Renal pelvis (tissue), 4 donors: ENCODE data around the gene ATP8A2. TPM values are rescaled to one million over a fixed set of nuclear protein-coding genes. Genes with fewer than 3 reads are reported as not detected.
A peak's percentile ranks its signal among the peaks of the same experiment; 100 is the strongest.
"Not testable (repeated sequence)": the region's sequence is repeated elsewhere in the genome, so short reads cannot be mapped to it uniquely, and the experiment has no call there.

ENCODE experiments used
- DNase-seq: peaks from one replicate; pipeline ENCODE4 v3.0.0-alpha.2; 2013
- polyA plus RNA-seq, 3 donors: library from polyadenylated mRNA; unstranded; fragments of 120-200 nt; gene quantifications; one replicate each; pipeline ENCODE4 v1.2.1, GENCODE V29; 2013; ENCODE audit not compliant: insufficient read length in 3 of 3

Gene ATP8A2
- polyA plus RNA-seq, 3 donors: 4.8 to 5.4 (median 5.1) TPM

DNA sequence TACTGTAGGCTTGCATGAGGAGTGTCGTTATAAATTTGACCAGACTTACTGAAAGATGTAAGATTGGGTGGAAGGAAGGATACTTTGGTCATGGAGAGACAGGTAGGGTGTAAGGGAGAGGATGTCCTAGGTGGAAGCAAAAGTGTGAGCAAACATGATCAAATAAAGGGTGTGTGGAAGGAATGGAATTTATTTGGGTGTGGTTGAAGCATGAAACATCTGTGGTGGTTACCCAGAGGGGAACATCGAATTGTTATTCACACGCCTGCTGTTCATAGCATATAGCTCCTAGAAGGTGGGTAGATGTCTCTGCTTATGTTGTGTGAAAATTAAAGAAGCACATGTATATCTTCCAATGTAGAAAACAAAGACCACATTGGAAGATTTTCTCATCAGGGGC is 157.7 kb downstream of the ATP8A2 start:
- DNase-seq: no peak

DNA sequence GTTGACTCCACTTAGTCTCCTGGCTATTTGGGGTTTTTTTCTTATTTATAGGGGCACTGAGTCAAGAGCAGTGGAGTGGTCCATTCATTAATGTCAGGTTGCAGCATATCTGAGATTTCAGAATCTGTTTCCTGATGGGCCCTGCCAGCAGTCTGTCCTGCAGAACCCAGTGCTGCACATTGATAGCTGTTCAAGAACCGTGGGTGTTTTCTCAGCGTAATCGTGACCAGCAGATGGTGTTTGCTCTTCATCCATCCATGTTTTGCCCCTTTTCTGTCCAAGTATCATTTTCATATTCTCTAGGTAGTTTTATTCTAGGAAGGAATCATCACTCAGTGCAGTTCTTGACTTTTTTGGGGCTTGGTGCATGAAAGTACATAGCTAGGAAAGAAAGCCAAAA is 166.5 kb downstream of the ATP8A2 start:
- DNase-seq: no peak

DNA sequence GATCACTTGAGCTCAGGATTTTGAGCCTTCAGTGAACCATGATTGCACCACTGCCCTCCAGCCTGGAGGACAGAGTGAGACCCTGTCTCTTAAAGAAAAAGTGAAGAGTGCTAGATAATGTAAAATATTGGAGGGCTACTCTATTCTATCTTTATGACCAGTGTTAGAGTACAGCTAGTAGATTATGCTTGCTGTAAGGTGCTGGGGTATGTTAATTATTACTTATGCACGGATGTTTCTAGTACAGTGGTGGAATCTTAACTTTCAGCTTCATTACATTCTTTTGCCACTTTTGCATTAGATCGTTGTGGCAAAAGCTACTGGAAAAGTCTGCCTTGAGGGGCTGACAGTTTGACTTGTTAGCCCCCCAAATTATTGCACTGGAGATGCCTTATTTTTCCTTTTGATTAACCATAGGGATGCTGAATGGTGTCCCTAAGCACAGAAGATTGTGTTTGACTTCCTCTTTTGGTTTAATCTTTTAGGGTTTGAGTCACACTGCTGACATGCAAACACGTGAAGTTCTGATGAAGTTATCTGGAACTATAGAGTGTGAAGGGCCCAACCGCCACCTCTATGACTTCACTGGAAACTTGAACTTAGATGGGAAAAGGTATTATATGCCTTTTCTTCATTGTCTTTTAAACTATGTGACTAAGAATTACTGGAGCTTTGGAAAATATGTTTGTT is 169.8 kb downstream of the ATP8A2 start:
- DNase-seq: no peak

DNA sequence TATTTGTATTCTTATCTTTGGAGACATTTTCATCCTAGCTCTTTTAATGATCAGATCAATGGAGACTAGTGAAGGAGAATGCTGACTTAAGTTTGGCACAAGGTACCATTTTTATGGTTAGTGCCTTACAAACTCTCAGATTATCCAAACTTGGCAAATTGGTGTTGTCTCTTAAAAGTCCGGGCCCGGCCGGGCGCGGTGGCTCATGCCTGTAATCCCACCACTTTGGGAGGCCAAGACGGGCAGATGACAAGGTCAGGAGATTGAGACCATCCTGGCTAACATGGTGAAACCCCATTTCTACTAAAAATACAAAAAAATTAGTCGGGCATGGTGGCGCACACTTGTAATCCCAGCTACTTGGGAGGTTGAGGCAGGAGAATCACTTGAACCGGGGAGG is 177.2 kb downstream of the ATP8A2 start:
- DNase-seq: not testable (repeated sequence)

DNA sequence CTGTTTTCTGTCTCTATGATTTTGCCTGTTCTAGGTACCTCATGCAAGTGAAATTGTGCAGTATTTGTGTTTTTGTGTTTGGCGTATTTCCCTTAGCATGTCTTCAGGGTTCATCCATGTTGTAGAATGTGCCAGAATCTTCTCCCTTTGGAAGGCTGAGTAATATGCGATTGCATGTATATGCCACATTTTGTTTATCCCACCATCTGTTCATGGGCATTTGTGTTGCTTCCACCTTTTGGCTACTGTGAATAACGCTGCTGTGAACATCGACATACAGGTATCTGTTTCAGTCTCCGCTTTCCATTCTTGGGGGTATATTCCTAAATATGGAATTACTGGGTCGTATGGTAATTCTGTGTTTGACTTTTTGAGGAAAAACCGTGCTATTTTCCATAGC is 190.0 kb downstream of the ATP8A2 start:
- no peak for DNase-seq

DNA sequence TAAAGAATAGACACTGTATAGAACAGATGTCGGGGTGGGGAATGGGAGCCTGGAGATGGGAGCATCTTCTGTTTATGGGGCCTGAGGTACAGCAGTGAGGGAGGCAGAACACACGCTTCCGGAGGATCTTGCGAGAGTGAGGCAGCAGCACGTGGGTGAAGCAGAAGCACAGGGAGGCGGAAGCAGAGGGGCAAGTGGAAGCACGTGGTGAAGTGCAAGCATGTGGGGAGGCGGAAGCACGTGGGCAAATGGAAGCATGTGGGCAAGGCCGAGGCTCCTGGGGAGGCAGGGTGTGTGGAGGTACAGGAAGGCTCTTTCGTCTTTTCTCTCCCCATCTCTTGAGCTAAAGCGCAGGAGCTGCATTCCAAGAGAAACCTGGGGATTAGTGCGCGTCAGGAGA is 198.4 kb downstream of the ATP8A2 start:
- no peak for DNase-seq

DNA sequence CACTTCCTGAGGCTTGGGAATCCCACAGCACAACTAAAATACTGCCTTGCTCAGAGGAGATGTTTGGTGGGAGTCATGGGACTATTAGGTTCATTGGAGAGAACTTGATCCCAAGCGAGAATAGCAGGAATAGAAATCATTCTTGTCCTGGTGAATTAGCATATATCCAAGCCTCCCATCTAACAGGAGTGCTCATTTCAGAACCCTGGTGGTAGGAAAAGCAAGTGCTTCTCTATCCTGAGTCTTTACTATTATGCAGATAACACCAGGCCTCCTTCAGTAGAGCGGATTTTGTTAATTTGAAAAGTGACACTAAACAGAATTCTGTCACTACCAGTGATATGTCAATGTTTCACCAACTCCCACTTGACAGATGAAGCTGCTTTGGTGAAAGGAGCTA is 199.5 kb downstream of the ATP8A2 start:
- DNase-seq: no peak

DNA sequence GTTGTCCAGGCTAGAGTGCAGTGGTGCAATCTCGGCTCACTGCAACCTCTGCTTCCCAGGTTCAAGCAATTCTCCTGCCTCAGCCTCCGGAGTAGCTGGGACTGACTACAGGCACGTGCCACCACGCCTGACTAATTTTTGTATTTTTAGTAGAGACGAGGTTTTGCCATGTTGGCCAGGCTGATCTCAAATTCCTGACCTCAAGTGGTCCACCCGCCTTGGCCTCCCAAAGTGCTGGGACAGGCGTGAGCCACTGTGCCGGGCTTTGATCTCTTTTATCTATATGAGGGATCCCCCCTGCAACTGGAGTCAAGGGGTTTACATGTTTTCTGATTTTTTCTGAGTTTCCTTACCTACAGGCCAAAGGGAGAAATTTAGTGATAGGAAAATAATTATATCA is 200.4 kb downstream of the ATP8A2 start:
- not testable (repeated sequence) for DNase-seq

DNA sequence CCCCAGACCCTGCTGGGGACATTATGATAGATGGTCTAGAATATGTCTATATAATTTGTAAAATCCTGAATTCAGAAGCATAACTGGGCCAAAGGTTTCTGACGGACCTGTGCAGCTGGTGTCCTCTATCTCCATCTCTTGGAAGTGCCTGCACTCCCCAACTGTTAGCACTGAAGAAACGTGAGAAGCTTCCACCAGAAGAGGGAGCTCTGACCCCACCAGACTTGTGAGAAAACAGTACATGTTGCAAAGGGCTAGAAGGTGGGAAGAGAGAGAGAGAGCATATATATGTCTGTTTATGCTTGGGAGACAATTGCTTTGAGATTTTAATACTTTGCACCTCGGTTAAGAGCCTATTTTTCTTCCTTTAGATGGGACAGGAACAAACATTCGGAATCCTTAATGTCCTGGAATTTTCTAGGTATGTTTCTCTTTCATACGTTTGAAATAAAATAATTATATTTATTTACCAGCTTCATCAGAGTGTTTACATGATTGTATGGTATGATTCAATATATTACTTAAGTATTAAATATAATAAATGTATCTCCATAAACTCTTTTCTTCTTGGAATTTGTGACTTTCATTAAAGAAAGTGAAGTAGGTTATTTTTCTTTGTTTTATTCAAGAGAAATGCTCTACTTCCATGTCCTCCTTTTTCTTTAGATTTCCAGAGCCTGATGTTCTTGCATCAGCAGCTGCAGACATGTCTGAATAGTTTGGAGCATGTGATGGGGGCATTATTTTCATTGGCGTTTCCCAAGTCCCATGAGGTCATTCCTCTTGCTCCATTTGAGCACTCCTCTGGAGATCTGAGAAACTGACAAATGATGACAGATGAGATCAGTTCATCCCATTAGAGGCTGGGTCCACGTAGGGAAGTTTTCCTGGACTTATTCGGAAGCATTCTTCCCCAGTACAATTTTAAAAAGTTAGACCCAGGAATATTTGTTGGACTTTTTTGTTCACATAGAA is 202.9 kb downstream of the ATP8A2 start:
- DNase-seq: peak; percentile 93

DNA sequence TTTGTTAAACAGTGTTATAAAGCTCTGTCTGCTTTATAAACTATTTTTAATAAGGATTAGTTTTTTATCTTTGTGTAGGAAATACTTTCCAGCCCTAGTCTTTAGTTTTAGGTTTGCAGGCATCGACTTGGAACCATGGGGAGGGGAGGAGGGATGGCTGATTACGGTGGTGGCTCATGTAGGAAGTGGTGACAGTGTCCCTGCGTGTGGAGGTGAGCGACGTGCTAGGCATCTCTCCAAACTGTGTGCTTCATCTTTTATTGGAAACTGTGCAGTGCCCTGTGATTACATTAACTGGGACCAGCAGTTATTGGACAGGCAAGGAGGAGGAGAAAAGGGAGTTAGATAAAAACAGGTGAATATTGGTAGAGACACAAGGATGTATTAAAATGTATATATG is 203.8 kb downstream of the ATP8A2 start:
- no peak for DNase-seq

DNA sequence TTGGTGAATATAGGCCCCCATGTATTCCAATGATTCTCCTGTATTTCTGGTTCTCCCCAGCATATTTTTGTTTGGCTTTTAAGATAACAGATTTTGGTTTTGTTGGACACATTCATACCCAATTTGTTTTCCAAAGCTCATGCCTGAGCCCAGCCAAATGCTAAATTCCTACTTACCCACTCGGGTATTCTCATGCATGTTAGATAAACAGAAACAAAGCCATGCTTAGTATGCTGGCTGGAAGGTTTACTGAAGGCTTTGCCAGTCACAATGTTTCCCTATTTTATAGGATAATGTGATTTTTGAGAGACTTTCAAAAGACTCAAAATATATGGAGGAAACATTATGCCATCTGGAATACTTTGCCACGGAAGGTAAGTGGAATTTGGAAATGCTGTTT is 206.8 kb downstream of the ATP8A2 start:
- DNase-seq: no peak

DNA sequence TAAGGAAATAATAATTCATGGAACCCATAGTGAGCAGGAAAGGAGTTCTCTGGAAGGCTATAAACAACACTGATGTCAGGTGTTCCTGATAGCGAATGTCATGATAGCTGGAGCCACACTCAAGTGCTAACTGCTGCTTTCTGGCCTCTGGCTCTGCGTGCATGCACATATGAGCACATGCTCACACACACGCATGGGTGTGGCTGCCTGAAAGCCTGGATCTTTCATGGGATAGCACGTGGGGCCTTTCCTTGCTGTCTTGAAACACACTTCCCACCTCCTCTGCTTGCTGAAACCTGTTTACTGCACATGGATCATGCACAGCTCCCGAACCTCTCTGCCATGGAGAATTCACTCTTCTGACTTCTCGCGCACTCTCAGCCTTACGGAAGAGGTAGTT is 207.4 kb downstream of the ATP8A2 start:
- no peak for DNase-seq

DNA sequence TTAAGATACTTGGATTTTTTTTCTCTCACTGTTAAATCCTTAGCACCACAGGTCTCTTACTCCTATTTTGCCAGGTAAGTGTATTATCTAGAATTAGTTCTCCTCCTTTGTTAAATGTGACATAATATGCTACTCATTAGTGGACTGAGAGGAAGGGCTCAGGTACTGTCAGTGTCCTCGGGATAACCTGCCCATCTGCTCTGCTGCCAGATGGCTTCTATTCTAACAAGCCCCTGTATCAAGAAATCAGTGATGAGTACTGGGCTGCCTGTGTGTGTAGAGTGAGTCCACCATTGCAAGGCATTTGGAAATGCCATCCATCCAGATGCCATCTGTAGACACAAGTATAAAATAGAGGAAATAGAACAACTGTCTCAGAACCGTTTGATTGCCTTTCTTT is 209.6 kb downstream of the ATP8A2 start:
- no peak for DNase-seq

DNA sequence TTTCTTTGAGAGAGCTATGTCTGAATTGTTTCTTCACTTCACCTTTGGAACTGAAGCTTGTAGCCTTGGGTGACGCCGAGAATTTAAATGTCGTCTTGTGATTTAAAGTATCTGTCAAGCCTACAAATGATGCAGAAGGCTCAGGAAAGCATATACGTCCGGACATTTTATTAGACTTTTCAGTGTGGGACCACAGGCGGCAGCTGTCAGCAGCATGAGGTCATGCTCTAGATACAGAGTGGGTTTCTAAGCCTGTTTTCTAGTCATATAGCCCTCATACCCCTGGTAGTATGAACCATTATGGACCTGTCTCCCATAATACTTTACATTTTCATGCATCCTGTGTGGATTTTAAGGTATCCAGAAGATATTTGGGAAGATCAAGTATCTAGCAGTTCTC is 212.3 kb downstream of the ATP8A2 start:
- no peak for DNase-seq

DNA sequence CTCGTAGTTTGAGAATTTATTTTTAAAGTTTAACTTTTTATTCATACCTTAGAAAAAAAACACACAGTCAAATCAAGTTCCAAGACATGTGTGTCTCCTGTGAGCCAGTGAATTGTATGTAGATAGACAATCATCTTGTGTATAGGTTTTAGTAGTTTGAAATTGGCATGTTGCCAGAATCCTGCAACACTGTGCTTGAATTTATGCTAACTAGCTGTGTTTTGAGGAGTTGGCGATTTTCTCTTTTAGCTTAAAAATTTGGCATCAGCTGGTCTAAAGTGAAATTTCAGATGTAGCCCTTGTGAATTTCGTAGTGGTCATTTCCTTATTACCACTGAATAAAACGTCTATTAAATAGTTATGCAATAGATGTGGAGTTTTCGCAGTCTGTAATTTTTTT is 213.2 kb downstream of the ATP8A2 start:
- DNase-seq: no peak

DNA sequence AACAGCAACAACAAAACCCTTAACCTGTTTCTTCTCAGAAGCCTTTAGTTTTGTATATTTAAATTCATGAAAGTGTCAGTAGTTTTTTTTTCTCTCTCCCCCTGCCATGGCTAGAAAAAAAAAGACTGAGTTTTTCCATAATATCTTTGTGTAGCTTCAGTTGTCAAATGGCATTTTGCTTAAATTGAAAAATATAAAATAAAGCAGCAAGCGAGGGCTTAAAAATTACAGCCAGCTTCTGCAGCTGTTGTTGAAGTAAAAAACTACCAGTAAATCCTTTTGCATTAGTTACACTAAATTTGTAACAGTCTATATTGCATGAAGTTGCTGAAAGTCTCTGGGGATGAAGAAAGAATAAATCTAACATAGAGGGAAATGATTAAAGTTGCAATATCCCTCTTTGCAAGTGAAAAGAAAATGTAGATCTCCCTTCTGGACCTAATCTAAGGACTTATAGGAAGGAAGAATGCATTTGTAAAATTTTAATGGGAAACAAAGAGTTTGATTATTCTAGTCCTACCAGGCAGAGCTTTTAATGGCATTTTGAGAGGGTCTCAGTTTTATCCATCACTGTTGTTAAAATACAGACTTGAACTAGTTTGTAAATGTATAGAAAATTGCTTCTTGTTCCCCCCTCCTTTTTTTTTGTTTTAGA is 215.7 kb downstream of the ATP8A2 start:
- DNase-seq: no peak

DNA sequence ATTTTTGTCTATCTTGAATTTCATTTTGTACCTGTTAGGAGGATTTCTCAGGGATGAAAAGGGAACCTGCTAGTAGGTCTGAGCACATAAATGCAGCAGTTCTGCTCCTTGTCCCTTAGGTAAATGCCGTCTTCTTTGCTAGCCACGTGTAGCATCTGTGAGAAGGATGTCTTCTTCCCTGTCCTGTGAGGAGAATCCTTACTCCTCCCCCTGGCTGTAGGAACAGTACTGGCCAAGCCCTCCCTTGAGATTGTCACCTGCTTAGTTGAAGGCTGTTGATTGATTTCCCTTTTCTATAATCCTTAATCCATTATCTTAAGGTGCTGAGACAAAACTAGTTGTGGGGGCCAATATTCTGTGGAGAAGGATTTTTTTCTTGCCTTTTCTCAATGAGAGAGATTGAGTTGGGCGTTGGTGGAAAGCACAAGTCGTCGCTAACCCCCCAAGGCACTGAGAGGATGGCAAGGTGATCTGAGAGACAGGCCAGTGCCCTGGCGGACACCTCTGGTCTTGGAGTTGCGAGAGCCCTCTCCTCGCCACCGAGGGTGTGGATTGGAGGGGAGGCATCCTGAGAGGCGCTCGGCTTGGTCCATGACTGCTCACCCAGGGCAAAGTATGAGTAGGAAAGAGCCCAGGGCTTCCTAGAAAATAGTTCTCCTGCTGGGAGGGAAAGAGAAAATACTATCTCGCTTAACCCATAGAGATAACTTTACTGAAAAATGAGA is 216.7 kb downstream of the ATP8A2 start:
- no peak for DNase-seq

DNA sequence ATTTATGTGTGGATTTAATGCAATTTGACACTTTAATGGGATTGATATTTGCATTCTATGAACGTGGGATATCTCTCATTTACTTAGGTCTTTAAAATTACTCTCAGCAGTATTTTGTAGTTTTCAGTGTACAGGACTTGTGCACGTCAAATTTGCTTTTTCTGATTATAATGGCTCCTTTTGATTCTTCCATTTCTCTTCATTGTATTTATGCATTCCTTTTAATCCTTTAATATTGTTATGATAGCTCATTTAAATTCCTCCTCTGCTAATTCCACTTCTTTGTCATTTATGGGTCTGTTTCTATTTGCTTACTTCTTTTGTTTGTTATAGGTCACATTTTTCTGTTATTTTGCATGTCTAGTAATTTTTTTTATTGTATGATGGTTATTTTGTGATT is 226.6 kb downstream of the ATP8A2 start:
- no peak for DNase-seq

DNA sequence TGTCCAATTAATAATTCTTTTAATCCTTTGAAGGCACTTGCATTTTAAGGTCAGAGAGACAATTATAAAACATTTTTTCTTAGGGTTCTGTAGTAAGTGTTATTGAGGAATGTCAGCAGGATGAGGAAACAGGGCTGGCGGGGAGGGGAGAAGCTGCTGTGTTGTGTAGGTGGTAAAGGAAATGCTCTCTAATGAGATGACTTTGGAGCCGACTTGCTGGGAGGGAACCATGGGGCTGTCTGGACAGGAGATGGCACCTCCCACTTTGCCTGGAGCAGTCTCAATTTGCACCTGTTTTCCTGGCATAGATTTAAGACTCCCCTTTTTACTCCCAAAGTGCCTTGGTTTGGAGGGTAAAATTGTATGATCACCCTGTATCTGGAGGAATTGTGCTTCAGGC is 230.4 kb downstream of the ATP8A2 start:
- DNase-seq: no peak

DNA sequence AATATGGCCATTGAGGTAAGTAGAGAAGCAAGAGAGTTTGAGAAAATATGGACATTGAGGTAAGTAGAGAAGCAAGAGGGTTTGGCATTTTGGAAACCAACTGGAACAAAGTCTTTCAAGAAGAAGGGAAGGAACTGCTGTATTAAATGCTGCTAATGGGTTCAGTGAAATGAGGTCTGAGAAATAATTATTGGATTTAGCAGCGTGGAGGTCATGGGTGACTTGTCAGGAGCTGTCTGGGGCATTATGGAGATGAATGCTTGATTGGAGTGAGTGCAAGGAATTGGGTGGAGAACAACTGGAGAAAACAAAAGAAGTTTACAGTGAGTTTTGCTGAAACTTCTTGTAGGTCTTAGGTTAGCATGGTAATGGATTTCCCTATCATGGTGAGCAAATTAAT is 232.3 kb downstream of the ATP8A2 start:
- DNase-seq: no peak

DNA sequence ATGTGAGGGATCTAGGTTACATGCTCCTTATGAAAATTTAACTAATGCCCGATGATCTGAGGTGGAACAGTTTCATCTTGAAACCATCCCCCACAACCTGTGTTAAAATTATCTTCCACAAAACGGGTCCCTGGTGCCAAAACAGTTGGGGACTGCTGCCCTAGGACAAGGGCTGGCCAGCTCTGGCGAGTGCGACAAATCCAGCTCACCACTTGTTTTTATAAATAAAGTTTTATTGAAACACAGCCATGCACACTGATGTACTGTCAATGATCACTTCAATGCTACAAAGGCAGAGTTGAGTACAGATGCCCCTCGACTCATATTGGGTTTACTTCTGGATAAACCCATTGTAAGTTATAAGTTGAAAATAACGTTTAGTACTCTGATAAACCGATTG is 235.3 kb downstream of the ATP8A2 start:
- no peak for DNase-seq

DNA sequence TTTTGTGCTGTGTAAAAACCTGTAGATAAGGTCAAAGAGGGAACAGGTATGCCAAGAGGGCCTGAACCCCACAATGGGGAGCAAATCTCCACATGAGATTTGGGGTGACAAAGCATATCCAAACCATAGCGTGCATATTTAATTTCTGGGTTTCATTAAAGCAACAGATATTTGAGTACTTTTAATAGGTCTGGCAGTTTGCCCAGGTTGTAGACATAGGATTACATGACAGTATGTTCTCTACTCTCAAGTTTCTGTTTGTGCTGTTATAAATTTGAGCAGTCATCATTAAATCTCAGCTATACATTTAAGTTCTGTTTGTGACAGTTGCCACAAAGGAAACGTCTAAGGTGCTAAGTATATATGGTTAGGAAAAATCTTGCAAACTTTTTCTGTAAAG is 236.4 kb downstream of the ATP8A2 start:
- peak; percentile 49 for DNase-seq
